ENCODE results near the gene CEBPB.
"Not testable (repeated sequence)": the region's sequence is repeated elsewhere in the genome, so short reads cannot be mapped to it uniquely, and the experiment has no call there.

The CEBPB gene

DNA sequence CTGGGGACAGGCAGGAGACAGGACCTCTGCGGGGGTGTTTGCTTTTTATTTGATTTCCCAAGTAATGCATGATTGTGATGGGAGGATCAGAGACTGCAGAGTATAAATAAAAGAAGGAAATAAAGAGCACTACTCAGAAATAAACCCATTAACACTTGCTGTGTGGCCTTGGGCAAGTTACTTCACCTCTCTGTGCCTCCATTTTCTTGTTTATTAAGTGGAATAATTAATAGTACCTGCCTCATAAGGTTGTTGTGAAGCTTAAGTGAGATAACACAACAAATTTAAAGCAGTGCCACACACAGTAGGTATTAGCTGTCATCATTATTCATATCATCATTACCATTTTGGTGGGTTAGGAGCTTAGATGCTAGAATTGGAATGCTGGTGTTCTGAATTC is 8.1 kb downstream of the CEBPB start:
- no peak for DNase-seq (ENCODE audit: low read depth, low spot score)
- H3K4me3 ChIP-seq (ENCODE audit: low read depth, low read length): no peak overlapping the region
- TF ChIP-seq, protein P1, sequence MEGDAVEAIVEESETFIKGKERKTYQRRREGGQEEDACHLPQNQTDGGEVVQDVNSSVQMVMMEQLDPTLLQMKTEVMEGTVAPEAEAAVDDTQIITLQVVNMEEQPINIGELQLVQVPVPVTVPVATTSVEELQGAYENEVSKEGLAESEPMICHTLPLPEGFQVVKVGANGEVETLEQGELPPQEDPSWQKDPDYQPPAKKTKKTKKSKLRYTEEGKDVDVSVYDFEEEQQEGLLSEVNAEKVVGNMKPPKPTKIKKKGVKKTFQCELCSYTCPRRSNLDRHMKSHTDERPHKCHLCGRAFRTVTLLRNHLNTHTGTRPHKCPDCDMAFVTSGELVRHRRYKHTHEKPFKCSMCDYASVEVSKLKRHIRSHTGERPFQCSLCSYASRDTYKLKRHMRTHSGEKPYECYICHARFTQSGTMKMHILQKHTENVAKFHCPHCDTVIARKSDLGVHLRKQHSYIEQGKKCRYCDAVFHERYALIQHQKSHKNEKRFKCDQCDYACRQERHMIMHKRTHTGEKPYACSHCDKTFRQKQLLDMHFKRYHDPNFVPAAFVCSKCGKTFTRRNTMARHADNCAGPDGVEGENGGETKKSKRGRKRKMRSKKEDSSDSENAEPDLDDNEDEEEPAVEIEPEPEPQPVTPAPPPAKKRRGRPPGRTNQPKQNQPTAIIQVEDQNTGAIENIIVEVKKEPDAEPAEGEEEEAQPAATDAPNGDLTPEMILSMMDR (IDR thresholded peaks at IDR 0.05; ENCODE audit: low read depth, low read length): no peak
- in situ Hi-C loops (cut with HindIII; ENCODE audit: low sequenced_read_pairs): no loop called here

DNA sequence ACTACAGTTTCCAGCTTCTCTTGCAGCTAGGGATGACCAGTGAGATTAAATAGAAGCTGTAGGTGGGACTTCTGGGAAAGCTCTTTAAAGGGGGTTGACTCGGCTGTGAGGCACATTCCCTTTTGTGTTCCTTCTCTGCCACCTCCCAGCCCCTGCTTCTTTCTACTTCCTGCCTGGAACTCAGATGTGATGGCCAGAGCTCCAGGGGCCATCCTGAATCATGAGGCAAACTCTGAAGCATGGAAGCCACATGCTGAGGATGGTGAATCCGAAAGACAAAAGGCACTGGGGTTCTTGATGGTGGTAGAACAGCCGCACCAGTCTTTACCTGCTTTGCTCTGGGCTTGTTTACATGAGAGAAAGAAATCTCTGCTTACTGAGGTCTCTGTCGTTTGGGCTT is 9.1 kb downstream of the CEBPB start:
- in situ Hi-C loops (cut with HindIII; ENCODE audit: low sequenced_read_pairs): no loop called here
- H3K4me3 ChIP-seq (ENCODE audit: low read depth, low read length): no peak overlapping the region
- no peak for DNase-seq (ENCODE audit: low read depth, low spot score)
- TF ChIP-seq, protein P1 (IDR thresholded peaks at IDR 0.05; ENCODE audit: low read depth, low read length): no peak

DNA sequence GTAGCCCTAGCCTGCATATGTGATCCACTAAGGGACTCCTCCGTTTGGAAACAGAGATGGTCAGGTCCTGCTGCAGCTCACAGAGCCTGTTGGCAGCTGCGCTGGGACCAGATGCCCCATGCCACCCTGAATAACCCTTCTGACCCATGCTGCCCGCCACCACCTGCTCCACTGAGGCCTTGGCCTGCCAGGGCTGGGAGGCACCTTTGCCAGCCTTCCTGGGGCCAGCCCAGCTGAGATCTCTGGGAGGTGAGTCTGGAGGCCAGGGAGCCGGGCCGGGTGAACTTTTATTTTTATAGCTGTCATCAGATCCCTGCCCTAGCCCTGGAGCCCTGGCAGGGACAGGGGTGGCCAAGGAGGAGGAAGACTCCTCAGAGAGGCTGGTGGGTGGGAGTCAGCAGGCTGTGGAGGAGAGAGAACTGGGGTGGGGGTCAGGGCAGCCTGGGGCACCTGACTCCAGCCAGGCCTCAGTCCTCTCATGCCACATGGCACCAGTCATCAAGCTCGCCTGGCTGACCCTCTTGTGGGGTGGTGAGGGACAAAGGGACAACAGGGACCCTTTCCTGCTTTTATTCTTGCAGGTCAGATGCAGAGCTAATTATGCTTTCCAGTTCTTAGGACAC is 10.0 kb downstream of the CEBPB start:
- TF ChIP-seq, protein P1 (IDR thresholded peaks at IDR 0.05; ENCODE audit: low read depth, low read length): no peak
- in situ Hi-C loops (cut with HindIII; ENCODE audit: low sequenced_read_pairs): no loop called here
- DNase-seq (ENCODE audit: low read depth, low spot score): no peak
- no peak overlapping the region for H3K4me3 ChIP-seq (ENCODE audit: low read depth, low read length)

DNA sequence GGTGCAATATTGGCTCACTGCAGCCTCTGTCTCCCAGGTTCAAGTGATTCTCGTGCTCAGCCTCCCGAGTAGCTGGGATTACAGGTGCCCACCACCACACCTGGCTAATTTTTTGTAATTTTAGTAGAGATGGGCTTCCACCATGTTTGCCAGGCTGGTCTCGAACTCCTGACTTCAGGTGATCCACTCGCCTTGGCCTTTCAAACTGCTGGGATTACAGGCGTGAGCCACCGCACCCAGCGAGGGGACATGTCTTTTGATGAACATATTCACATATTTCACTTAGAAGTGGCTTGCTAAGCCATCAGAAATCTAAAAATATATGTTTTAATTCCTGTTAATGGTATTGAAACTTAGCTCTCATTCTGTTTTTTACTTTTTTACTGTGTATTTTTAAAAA is 11.1 kb downstream of the CEBPB start:
- in situ Hi-C loops (cut with HindIII; ENCODE audit: low sequenced_read_pairs); DNase-seq (ENCODE audit: low read depth, low spot score); H3K4me3 ChIP-seq (ENCODE audit: low read depth, low read length): not testable (repeated sequence)

DNA sequence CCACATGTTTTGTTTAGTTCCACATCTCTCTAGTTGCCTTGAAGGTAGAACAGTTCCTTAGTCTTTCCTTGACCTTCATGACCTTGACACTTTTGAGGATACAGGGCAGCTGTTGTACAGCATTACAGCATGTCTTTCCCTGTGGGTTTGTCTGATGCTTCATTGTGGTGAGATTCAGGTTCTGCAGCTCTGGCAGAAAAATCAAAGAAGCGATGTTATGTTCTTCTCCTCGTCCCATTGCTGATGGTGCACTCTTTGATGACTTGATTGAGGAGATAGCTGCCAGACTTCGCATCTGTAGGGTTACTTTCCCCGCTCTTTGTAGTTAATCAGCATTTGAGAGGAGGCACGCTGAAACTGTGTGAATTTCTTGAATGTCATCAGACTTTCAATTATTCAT is 12.0 kb downstream of the CEBPB start:
- no peak overlapping the region for H3K4me3 ChIP-seq (ENCODE audit: low read depth, low read length)
- in situ Hi-C loops (cut with HindIII; ENCODE audit: low sequenced_read_pairs): no loop called here
- DNase-seq (ENCODE audit: low read depth, low spot score): no peak
- TF ChIP-seq, protein P1 (IDR thresholded peaks at IDR 0.05; ENCODE audit: low read depth, low read length): no peak

DNA sequence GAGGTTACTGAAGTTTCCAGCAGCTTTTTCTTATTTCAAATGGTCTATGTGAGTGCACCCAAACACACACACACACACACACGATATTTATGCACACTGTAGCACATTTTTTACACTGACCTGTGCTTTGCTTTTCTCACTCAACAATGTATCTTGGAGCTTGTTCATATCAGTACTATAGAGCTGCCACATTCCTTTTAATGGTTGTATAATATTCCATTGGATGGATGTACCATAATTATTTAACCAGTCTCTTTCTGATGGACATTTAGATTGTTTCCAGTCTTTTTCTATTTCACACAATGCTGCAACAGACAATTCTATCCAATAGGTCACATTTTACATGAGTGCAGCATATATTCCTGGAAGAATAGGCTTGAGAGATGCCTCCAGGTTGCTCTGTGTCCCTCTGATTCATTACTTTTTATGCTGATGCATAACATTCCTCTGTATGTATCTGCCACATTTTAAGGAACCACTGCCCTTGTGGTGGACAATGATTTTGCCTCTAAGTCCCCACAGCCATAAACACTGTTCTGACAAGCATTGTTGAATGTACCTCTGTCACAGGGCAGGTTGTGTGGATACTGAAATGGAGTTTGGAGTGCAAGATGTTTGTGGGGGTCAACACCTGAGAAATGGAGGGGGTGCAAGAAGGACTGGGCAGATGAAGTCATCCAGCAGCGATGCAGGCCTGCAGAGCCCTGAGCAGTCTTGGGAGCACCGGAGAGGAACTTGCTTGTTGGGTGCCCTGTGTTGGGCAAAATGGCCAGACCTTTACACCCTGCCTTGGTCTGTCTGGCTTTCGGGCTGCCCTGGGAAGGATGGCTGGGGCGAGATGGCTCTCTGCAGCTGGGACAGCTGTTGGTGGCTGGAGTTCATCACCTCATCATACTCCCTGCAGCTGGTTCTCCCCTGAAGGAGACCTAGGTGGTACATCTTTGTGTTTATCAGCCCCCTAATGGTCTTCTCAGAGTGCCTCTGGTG is 13.6 kb downstream of the CEBPB start:
- TF ChIP-seq, protein P1 (IDR thresholded peaks at IDR 0.05; ENCODE audit: low read depth, low read length): no peak
- in situ Hi-C loops (cut with HindIII; ENCODE audit: low sequenced_read_pairs): no loop called here
- no peak for DNase-seq (ENCODE audit: low read depth, low spot score)
- no peak overlapping the region for H3K4me3 ChIP-seq (ENCODE audit: low read depth, low read length)

DNA sequence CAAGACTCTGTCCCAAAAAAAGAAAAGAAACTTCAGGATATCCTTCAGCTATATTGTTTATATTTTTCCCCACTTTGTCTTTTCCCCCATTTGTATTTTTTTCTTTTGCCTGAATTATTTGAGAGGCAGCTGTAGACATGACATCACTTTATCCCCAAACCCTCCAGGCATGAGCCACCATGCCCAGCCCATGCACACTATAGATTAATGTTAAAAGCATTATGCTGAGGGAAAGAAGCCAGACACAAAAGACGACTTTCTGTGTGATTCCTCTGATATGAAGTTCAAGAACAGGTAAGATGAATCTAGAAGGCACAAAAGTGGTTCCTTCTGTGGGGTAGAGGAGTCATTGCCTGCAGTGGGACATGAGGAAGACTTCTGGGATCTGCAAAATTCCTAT is 16.4 kb downstream of the CEBPB start:
- TF ChIP-seq, protein P1 (IDR thresholded peaks at IDR 0.05; ENCODE audit: low read depth, low read length): no peak
- in situ Hi-C loops (cut with HindIII; ENCODE audit: low sequenced_read_pairs): no loop called here
- DNase-seq (ENCODE audit: low read depth, low spot score): no peak

More for the DNA sequence above, 16.4 kb downstream of the CEBPB start:
- no peak overlapping the region for H3K4me3 ChIP-seq (ENCODE audit: low read depth, low read length)
